Glomerular endothelial cell (primary cell): ENCODE measurements around the gene HS1BP3. TPM values are rescaled to one million over a fixed set of nuclear protein-coding genes. Genes with fewer than 3 reads are reported as not detected.

Experiments
- DNase-seq: peaks from one replicate; pipeline ENCODE4 v3.0.0-alpha.2; 2011; ENCODE audit warnings: low read depth, low spot score; ENCODE audit errors: extremely low read depth
- total RNA-seq: library from RNA; depleted of rRNA; stranded (reverse); fragments of >200 nt; gene quantifications from 2 replicates; pipeline ENCODE4 v1.2.3, GENCODE V29; 2015

Gene HS1BP3
- total RNA-seq, 1 donor from 2014 or later, result 52.3 TPM

DNA sequence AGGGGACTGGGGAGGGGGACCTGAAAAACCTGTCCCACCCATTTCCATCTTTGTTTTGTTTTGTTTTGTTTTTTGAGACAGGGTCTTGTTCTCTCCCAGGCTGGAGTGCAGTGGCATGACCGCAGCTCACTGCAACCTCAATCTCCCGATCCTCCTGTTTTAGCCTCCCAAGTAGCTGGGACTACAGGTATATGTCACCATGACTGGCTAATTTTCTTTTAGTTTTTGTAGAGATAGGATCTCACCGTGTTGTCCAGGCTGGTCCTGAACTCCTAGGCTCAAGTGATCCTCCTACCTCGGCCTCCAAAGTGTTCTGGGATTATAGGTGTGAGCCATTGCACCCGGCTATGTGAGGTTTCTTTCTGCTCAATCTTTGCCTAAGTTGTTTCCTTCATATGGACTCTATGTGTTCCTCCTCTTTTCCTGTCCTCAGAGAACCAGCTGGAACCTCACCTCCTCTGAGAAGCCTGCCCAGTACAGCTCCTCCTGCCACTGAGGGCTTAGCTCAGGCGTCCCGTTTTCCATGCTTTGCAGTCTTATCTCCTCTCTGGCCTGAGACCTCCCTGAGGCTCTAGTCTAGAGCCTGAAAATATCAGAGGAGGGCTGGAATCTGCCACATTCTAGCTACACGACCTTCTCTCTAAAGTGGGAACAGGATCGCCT, 74.8 kb downstream of the HS1BP3 start:
- no peak for DNase-seq

GRCh38 chr2:20575414-20575813, 75.5 kb downstream of the HS1BP3 start:
- no peak for DNase-seq

DNA sequence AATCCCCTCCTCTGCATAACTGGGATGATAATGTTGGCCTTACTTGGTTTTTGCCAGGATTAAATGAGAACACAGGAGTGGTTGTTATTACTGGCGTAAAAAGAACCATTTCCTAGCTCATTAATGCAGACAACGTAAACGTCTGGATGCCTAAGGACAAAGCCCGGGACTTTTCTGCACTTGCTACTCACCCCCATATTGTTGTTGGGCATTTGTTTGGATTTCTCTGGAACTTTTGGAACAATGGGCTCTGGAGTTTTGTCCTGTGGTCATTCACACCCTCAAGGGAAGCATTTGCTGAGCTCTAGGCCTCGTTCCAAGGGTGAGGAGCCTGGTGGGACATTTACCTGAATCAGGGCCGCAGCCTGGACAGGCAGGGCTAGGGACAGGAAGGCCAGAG, 76.0 kb downstream of the HS1BP3 start:
- peak; percentile 60 for DNase-seq

GRCh38 chr2:20574423-20574911, 76.4 kb downstream of the HS1BP3 start:
- no peak for DNase-seq

DNA sequence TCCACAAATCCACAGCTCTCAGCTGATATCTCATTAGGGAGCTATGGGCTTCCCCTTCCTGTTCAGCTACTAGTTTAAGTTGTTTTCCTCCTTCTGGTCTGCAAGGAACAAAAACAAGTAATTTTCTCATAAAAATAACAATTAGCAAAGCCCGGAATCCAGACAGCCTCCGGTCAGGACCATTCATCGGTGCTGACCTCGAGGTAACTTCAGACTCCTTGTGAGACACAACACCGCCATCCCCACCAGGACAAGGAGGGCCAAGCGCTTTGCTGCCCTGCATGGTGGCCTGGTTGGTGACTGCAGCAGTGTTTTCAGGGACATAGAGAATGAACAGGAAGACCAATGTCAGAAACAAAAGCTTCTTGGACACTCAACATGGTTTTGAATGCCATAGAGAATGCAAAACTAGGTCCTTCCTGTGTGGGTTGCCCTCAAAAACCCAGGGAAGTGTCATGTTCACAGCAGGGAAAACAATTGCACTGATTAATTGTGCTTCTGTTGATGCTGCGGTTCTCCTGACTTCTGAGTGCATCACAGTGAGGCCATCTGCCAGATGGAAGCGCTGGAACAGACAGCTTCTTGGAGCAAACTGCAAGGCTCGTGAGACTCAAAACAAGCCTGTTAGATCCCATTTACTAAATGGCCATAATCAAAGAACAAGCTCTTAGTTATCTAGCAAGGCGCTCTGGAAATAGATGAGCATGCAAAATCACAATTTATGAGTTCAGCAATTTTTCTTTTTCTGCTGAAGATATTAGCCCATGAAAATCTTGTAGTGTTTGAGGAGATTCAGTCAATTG, 77.1 kb downstream of the HS1BP3 start:
- DNase-seq, result peak; percentile 69

DNA sequence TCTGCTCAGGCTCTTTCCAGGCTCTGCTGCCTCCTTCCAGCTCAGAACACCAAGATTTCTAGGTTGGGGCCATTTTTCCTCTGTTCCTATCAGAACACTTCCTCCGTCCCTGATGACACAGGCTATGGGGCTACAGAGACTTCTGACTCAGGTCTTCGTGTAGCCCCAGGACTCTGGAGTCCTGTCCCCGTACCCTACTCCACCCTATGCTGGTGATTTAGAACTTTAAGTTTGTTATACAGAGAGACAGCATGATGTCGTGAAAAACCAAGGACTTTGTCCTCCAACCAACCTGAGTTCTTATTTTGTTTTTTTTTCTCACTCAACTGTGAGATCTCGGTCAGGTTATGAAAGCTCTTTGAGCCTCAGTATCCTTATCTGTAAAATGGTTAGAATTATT, 78.7 kb downstream of the HS1BP3 start:
- DNase-seq, result no peak

GRCh38 chr2:20571644-20572215, 79.2 kb downstream of the HS1BP3 start:
- no peak for DNase-seq

- no peak for DNase-seq
Observed at GRCh38 chr2:20571231-20571630, 79.7 kb downstream of the HS1BP3 start.

GRCh38 chr2:20570249-20570648, 80.6 kb downstream of the HS1BP3 start:
- DNase-seq, result no peak

- no peak for DNase-seq
Observed at GRCh38 chr2:20569464-20570223, 81.3 kb downstream of the HS1BP3 start.

GRCh38 chr2:20568501-20569463, 82.1 kb downstream of the HS1BP3 start:
- peak; percentile 97 for DNase-seq

GRCh38 chr2:20567926-20568179, 83.0 kb downstream of the HS1BP3 start:
- no peak for DNase-seq

Other genes starting within 250 kb of the HS1BP3 start
- gene RHOB, start 204.0 kb downstream of the HS1BP3 start, total RNA-seq, result 360 and 1,321 TPM in 2 replicates
- gene GDF7, start 16.0 kb upstream of the HS1BP3 start, total RNA-seq, result 0.73 and 9.5 TPM in 2 replicates
- 11.7 and 21.7 TPM in 2 replicates for gene LDAH, start 172.0 kb upstream of the HS1BP3 start, total RNA-seq